ENCODE measurements around the gene GPR84. TPM values are rescaled to one million over a fixed set of nuclear protein-coding genes. Genes with fewer than 3 reads are reported as not detected.

GPR84 gene
- total and polyA plus RNA-seq, 2 donors (not counting 1 experiment from before 2014, with no cell fraction given), result 0.16 TPM; not detected in 1

GRCh38 chr12:54372113-54372806 lies 8.0 kb upstream of the GPR84 start:
- no peaks in the 10 kb centered on the region for H3K9me3 Mint-ChIP-seq (ENCODE audit: insufficient read depth)
- intact Hi-C loops (cut with micrococcal nuclease), result no loop called here
- ChIA-PET CTCF (interaction anchor here (0.6 to 3.4 kb wide), 10 partner anchors 8 to 157 kb away, joined by 3 to 24 read pairs (median 3); no protein-coding TSS in a partner anchor), POLR2A (interaction anchor here (0.8 kb wide), 1 partner anchor 95 kb away, joined by 3 read pairs; no protein-coding TSS in a partner anchor)
- Histone ChIP-seq H3K27me3 (replicated peaks in 1 of 4; ENCODE audit: control extremely low read depth in 1 of 4, control insufficient read depth in 3 of 4, insufficient read depth in 4 of 4, low read length in 3 of 4) (no peaks in the 10 kb centered on the region), H3K79me2 (ENCODE audit: control insufficient read depth, insufficient read depth, low read length) (no peaks in the 10 kb centered on the region), H3K36me3 (replicated peaks in 1 of 2; ENCODE audit: control extremely low read depth in 1 of 2, control insufficient read depth in 1 of 2, extremely low read depth in 1 of 2, insufficient read depth in 2 of 2, low read length in 1 of 2) (peaks cover 0 to 25% of the 10 kb centered on the region in 2 experiments), H3K9me3 (ENCODE audit: control extremely low read depth in 1 of 3, control insufficient read depth in 2 of 3, insufficient read depth in 1 of 3, low read length in 2 of 3) (no peaks in the 10 kb centered on the region), H3K27ac (ENCODE audit: low read length in 2 of 2) (no peak overlapping the region), H3K4me1 (ENCODE audit: control insufficient read depth in 2 of 2, insufficient read depth in 2 of 2, low read length in 2 of 2) (peaks cover 5 to 20% of the 10 kb centered on the region in 2 donors), H3K9ac (ENCODE audit: low read length) (no peak overlapping the region), H2AFZ (ENCODE audit: insufficient read depth, low read depth, low read length, poor library complexity, severe bottlenecking) (no peak overlapping the region), H3K4me2 (replicated peaks; ENCODE audit: low read depth, low read length, poor library complexity, severe bottlenecking) (no peak overlapping the region), H3K4me3 (ENCODE audit: control extremely low read depth in 1 of 5, extremely low read depth in 1 of 5, insufficient read depth in 1 of 5, low read depth in 2 of 5, low read length in 4 of 5) (no peak overlapping the region), H4K20me1 (ENCODE audit: control insufficient read depth, insufficient read depth, low read length, poor library complexity, severe bottlenecking) (no peaks in the 10 kb centered on the region)
- ATAC-seq (ENCODE audit: low read depth), result no peak
- no peak for TF ChIP-seq EZH2 (IDR thresholded peaks at IDR 0.05; ENCODE audit: borderline replicate concordance, insufficient read depth, low read depth, low read length, poor library complexity, severe bottlenecking)
- TF ChIP-seq, protein P1, sequence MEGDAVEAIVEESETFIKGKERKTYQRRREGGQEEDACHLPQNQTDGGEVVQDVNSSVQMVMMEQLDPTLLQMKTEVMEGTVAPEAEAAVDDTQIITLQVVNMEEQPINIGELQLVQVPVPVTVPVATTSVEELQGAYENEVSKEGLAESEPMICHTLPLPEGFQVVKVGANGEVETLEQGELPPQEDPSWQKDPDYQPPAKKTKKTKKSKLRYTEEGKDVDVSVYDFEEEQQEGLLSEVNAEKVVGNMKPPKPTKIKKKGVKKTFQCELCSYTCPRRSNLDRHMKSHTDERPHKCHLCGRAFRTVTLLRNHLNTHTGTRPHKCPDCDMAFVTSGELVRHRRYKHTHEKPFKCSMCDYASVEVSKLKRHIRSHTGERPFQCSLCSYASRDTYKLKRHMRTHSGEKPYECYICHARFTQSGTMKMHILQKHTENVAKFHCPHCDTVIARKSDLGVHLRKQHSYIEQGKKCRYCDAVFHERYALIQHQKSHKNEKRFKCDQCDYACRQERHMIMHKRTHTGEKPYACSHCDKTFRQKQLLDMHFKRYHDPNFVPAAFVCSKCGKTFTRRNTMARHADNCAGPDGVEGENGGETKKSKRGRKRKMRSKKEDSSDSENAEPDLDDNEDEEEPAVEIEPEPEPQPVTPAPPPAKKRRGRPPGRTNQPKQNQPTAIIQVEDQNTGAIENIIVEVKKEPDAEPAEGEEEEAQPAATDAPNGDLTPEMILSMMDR (IDR thresholded peaks at IDR 0.05), result no peak
- WGBS (ENCODE audit: insufficient coverage), result 83% methylated on average over 4 of the region's 8 CpGs
- no peaks in the 10 kb centered on the region for H3K27me3 Mint-ChIP-seq
- peak overlapping the region; percentile 59 for H3K27ac Mint-ChIP-seq
- peaks cover 14% of the 10 kb centered on the region for H3K4me1 Mint-ChIP-seq
- DNase-seq, result no peak
- no peak overlapping the region for H3K4me3 Mint-ChIP-seq
